Stimulated activated naive CD8-positive, alpha-beta T cell treated with anti-CD3 and anti-CD28 coated beads, Interleukin-15, Interleukin-2, amounts not matched to agents 100 ng/mL and 50 ng/mL, for 24 hours (primary cell): ENCODE data around the gene CSDE1.
A peak's percentile ranks its signal among the peaks of the same experiment; 100 is the strongest.

ENCODE experiments used
- H3K27ac Mint-ChIP-seq: one replicate; pipeline ENCODE4 v1.8.0; 2021; ENCODE audit warnings: mild to moderate bottlenecking, mixed read lengths
- H3K27me3 Mint-ChIP-seq: one replicate; pipeline ENCODE4 v1.8.0; 2021; ENCODE audit warnings: mixed read lengths
- H3K36me3 Mint-ChIP-seq: one replicate; pipeline ENCODE4 v1.8.0; 2021; ENCODE audit warnings: low read depth, mixed read lengths
- H3K4me1 Mint-ChIP-seq: one replicate; pipeline ENCODE4 v1.8.0; 2021; ENCODE audit warnings: low read depth, mixed read lengths
- H3K4me3 Mint-ChIP-seq: one replicate; pipeline ENCODE4 v1.8.0; 2021; ENCODE audit warnings: mild to moderate bottlenecking, mixed read lengths
- H3K9me3 Mint-ChIP-seq: one replicate; pipeline ENCODE4 v1.8.0; 2021; ENCODE audit warnings: mixed read lengths

Gene CSDE1

GRCh38 chr1:114728553-114728952 lies 29.2 kb downstream of the CSDE1 start:
- Mint-ChIP-seq H3K4me3 (no peak overlapping the region), H3K27ac (peak overlapping the region; percentile 58), H3K36me3 (peaks cover 90% of the 10 kb centered on the region), H3K27me3 (no peaks in the 10 kb centered on the region), H3K4me1 (peaks cover 9% of the 10 kb centered on the region), H3K9me3 (no peaks in the 10 kb centered on the region)

- Mint-ChIP-seq H3K27ac (no peak overlapping the region), H3K4me3 (no peak overlapping the region), H3K36me3 (peaks cover 92% of the 10 kb centered on the region), H3K4me1 (no peaks in the 10 kb centered on the region), H3K9me3 (no peaks in the 10 kb centered on the region), H3K27me3 (no peaks in the 10 kb centered on the region)
Observed at GRCh38 chr1:114725230-114725629, 32.6 kb downstream of the CSDE1 start.

- Mint-ChIP-seq H3K4me1 (peaks cover 8% of the 10 kb centered on the region), H3K9me3 (no peaks in the 10 kb centered on the region), H3K27me3 (no peaks in the 10 kb centered on the region), H3K4me3 (no peak overlapping the region), H3K27ac (peak overlapping the region; percentile 75), H3K36me3 (peaks cover 93% of the 10 kb centered on the region)
Observed at GRCh38 chr1:114723915-114724314, 33.9 kb downstream of the CSDE1 start.

GRCh38 chr1:114723457-114723856 lies 34.3 kb downstream of the CSDE1 start:
- no peak overlapping the region for H3K4me3 Mint-ChIP-seq
- no peaks in the 10 kb centered on the region for H3K9me3 Mint-ChIP-seq
- peaks cover 94% of the 10 kb centered on the region for H3K36me3 Mint-ChIP-seq
- no peak overlapping the region for H3K27ac Mint-ChIP-seq
- peaks cover 13% of the 10 kb centered on the region for H3K4me1 Mint-ChIP-seq
- no peaks in the 10 kb centered on the region for H3K27me3 Mint-ChIP-seq

- peaks cover 33% of the 10 kb centered on the region for H3K4me1 Mint-ChIP-seq
- no peak overlapping the region for H3K27ac Mint-ChIP-seq
- H3K9me3 Mint-ChIP-seq, result no peaks in the 10 kb centered on the region
- no peak overlapping the region for H3K4me3 Mint-ChIP-seq
- H3K27me3 Mint-ChIP-seq, result no peaks in the 10 kb centered on the region
- H3K36me3 Mint-ChIP-seq, result peaks cover 95% of the 10 kb centered on the region
Observed at GRCh38 chr1:114720492-114720891, 37.3 kb downstream of the CSDE1 start.

- H3K4me1 Mint-ChIP-seq, result peaks cover 36% of the 10 kb centered on the region
- H3K27ac Mint-ChIP-seq, result peak overlapping the region; percentile 67
- no peak overlapping the region for H3K4me3 Mint-ChIP-seq
Observed at GRCh38 chr1:114719424-114719787, 38.4 kb downstream of the CSDE1 start.

GRCh38 chr1:114718661-114719423 lies 38.9 kb downstream of the CSDE1 start:
- Mint-ChIP-seq H3K27ac (peak overlapping the region; percentile 67), H3K4me3 (no peak overlapping the region), H3K4me1 (peaks cover 41% of the 10 kb centered on the region), H3K27me3 (no peaks in the 10 kb centered on the region), H3K36me3 (peaks cover 87% of the 10 kb centered on the region), H3K9me3 (no peaks in the 10 kb centered on the region)

More at GRCh38 chr1:114719424-114719787, 38.4 kb downstream of the CSDE1 start:
- no peaks in the 10 kb centered on the region for H3K9me3 Mint-ChIP-seq
- H3K27me3 Mint-ChIP-seq, result no peaks in the 10 kb centered on the region
- peaks cover 87% of the 10 kb centered on the region for H3K36me3 Mint-ChIP-seq

GRCh38 chr1:114716304-114717170 lies 41.2 kb downstream of the CSDE1 start, which contains the start of gene NRAS:
Gene NRAS (minus strand): TSS chr1:114716771. CDS start chr1:114716160, 611 bp downstream.
- Mint-ChIP-seq H3K36me3 (peaks cover 90% of the 10 kb centered on the region), H3K9me3 (no peaks in the 10 kb centered on the region), H3K4me3 (peak within 1 kb of the TSS; percentile 95), H3K27ac (peak within 1 kb of the TSS; percentile 98), H3K27me3 (no peaks in the 10 kb centered on the region), H3K4me1 (peaks cover 45% of the 10 kb centered on the region)

GRCh38 chr1:114715952-114716303 lies 41.9 kb downstream of the CSDE1 start:
- Mint-ChIP-seq H3K9me3 (no peaks in the 10 kb centered on the region), H3K27ac (peak overlapping the region; percentile 98), H3K27me3 (no peaks in the 10 kb centered on the region), H3K4me1 (peaks cover 45% of the 10 kb centered on the region), H3K36me3 (peaks cover 85% of the 10 kb centered on the region), H3K4me3 (peak overlapping the region; percentile 95)

- H3K27me3 Mint-ChIP-seq, result no peaks in the 10 kb centered on the region
- no peak overlapping the region for H3K4me3 Mint-ChIP-seq
- peaks cover 30% of the 10 kb centered on the region for H3K4me1 Mint-ChIP-seq
- H3K9me3 Mint-ChIP-seq, result no peaks in the 10 kb centered on the region
- no peak overlapping the region for H3K27ac Mint-ChIP-seq
- peaks cover 78% of the 10 kb centered on the region for H3K36me3 Mint-ChIP-seq
Observed at GRCh38 chr1:114712977-114713376, 44.8 kb downstream of the CSDE1 start.

GRCh38 chr1:114710360-114710759 lies 47.4 kb downstream of the CSDE1 start:
- H3K27ac Mint-ChIP-seq, result no peak overlapping the region
- H3K9me3 Mint-ChIP-seq, result no peaks in the 10 kb centered on the region
- no peak overlapping the region for H3K4me3 Mint-ChIP-seq
- H3K27me3 Mint-ChIP-seq, result no peaks in the 10 kb centered on the region
- H3K36me3 Mint-ChIP-seq, result peaks cover 76% of the 10 kb centered on the region
- H3K4me1 Mint-ChIP-seq, result peaks cover 11% of the 10 kb centered on the region

GRCh38 chr1:114707604-114708003 lies 50.2 kb downstream of the CSDE1 start:
- Mint-ChIP-seq H3K36me3 (peaks cover 67% of the 10 kb centered on the region), H3K4me1 (no peaks in the 10 kb centered on the region), H3K27me3 (no peaks in the 10 kb centered on the region), H3K9me3 (no peaks in the 10 kb centered on the region), H3K4me3 (no peak overlapping the region), H3K27ac (no peak overlapping the region)

- no peak overlapping the region for H3K27ac Mint-ChIP-seq
- no peaks in the 10 kb centered on the region for H3K9me3 Mint-ChIP-seq
- H3K36me3 Mint-ChIP-seq, result peaks cover 35% of the 10 kb centered on the region
- H3K4me3 Mint-ChIP-seq, result no peak overlapping the region
- H3K4me1 Mint-ChIP-seq, result no peaks in the 10 kb centered on the region
- H3K27me3 Mint-ChIP-seq, result no peaks in the 10 kb centered on the region
Observed at GRCh38 chr1:114703242-114703641, 54.5 kb downstream of the CSDE1 start.

- Mint-ChIP-seq H3K36me3 (peaks cover 31% of the 10 kb centered on the region), H3K9me3 (no peaks in the 10 kb centered on the region), H3K27ac (no peak overlapping the region), H3K4me1 (no peaks in the 10 kb centered on the region), H3K27me3 (no peaks in the 10 kb centered on the region), H3K4me3 (no peak overlapping the region)
Observed at GRCh38 chr1:114702737-114703136, 55.0 kb downstream of the CSDE1 start.

GRCh38 chr1:114701931-114702330 lies 55.9 kb downstream of the CSDE1 start:
- no peak overlapping the region for H3K4me3 Mint-ChIP-seq
- H3K27me3 Mint-ChIP-seq, result peaks cover 3% of the 10 kb centered on the region
- H3K9me3 Mint-ChIP-seq, result no peaks in the 10 kb centered on the region
- H3K36me3 Mint-ChIP-seq, result peaks cover 23% of the 10 kb centered on the region
- H3K27ac Mint-ChIP-seq, result no peak overlapping the region
- no peaks in the 10 kb centered on the region for H3K4me1 Mint-ChIP-seq
